Activated CD8-positive, alpha-beta memory T cell treated with anti-CD3 and anti-CD28 coated beads for 1 hour (primary cell): ENCODE results near the gene ERMARD.
A peak's percentile ranks its signal among the peaks of the same experiment; 100 is the strongest.

Source experiments
- DNase-seq, 2 donors: peaks; one replicate each; pipeline ENCODE4 v3.0.0-alpha.2; 2020; ENCODE audit warnings: low read depth in 1 of 2; ENCODE audit errors: extremely low read depth in 1 of 2

ERMARD gene

DNA sequence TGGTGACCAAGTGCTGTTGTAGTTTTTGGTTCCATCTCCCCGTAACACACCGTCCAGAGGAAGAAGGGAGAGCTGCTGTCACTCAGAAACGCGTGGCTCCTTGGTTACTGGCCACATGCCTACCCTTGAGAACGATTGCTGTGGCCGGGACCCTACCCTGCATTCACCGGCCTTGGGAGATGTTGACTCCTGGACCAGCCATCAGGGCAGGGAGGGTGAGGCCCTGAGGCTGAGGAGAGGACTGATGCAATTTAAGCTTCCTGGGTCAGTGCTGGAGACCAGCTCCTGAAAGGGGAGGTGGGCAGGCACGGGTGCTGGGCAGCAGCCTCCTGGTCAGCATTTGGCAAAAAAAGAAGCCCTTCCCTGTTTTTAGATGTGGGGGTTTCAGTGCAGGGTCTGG lies 31.5 kb downstream of the ERMARD start:
- no peak for DNase-seq

DNA sequence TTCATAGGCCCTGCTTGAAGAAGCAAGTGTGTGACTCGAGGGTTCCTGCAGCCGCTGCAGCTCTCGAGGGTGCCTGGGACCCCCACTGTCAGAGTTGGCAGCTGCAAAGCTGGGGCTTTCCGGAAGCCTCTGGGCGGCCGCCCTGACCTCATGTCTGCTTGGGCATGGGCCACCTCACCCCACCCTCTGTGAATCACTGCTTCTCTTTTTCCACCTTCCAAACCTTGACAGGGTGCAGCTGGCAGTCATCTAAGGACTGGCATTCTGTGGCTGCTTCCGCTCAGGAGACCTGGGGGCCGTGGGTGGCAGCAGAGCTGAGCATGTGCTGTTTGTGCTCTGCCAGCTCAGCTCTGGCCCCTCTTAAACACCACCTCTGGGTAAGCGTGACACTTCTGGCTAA lies 32.0 kb downstream of the ERMARD start:
- DNase-seq: no peak

DNA sequence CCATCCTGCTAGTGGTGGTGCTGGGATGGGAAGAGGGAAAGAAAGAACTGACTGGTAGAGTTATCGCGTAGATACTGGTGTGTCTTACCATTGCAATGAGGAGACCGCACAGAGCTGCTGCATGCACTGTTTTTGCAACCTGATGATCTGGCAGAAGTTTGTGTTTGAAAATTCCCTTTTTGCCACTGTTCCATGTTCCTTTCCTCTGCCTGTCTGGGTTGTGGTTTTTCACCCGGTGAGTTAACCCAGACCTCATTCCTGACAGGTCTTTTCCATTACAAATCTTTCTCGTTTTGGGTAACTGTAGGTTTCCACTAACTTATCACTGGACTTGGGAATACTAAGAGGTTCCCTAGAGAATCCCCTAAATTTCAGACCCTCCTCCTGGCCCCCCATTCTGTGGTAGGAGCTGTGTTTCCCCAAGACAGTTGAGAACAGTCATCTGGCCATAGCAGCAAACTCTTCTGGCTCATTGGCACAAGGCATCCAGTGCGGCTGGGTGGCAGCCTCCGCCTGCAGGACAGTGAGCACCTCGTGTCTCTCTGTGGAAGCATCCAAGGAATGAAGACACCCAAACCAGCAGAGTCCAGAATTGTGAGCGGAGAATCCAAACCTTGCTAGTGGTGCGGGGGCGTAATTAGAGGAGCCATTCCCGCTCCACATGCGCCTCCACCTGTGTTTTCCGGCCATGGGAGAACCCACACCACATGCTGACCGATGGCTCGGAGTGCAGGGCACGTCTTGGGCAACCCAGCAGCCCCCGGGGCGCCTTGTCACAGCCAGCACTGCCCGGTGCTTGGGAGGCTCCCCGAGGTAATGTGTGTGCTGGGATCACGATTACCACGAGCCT lies 32.8 kb downstream of the ERMARD start:
- DNase-seq: no peak

DNA sequence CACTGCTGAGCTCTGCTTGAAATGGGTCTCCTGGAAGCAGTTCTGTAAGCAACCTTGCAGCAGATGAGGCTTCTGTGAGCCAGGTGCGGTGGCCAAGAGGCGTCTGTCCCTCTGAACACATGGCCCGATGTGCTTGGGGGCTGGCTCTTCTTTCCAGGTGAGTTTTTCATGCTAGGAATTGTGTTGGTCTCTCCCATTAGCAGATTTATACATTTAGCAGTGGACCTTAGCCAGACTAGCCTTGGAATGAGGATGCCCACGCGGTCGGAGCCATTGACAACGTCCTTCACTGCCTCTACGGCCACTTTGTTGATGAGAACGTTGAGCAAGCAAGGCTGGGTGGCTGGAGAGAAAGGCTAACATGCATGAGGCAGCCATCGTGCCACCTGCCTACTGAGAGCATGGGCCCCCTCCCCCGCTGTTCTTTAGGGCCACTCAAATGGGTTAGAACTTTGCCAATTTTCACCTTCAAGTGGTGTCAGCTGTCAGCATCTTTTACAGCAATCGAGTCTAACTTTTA lies 33.5 kb downstream of the ERMARD start:
- no peak for DNase-seq

DNA sequence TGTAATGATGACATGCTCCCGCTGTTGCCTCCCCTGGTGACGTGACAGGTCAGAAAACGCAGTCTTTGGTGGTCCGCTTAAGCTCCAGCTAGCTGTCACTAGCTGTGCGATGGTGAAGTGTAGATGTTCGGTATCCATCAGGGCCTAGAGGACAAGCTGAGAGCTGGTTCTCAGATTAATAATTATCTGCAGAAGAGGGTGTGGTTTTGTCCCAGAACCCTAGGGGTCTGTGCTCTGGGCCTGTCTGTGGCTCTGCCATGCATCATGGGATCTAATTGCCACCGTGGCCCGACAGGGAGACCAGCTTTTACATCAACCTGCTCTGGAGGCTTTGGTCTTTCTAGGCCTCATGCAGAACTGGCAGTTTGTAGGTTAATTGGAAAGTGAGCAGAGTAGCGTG lies 34.1 kb downstream of the ERMARD start:
- DNase-seq: no peak

DNA sequence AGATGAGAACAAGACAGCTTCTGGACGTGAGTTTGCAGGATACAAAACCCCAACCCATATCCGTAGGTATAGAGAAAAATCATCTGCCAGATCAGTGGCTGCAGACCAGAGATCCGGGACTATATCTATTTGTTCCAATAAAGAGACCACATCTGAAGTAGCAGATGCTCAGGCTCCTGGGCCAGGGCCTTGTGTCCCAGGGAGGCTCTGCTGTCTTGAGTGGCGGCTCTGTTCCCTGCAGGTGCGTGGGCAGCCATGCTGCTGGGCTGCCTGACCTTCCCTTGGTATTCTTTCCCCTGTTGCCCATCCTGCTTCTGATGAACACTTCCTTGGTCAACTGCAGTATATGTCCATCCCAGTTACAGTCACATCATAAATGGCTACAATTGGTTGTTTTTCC lies 34.9 kb downstream of the ERMARD start:
- no peak for DNase-seq

DNA sequence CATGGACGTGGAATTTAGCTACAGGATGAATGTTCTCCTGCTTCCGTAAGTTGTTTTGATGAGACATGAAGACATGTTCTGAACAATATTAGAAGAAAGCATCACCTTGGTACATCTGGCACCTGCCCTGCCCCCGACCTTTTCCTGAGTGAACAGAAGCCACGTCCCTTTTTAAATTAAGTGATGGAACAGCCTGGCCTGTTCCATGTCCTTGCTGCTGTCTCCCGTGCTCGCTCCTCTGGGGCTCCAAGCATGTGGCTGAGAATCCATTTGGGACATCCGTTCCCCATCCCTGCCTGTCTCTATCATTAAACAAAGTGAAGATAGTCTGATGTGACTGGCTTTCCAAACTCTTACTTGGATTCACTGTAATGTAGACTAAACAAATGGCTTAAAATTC lies 36.4 kb downstream of the ERMARD start:
- DNase-seq: no peak

DNA sequence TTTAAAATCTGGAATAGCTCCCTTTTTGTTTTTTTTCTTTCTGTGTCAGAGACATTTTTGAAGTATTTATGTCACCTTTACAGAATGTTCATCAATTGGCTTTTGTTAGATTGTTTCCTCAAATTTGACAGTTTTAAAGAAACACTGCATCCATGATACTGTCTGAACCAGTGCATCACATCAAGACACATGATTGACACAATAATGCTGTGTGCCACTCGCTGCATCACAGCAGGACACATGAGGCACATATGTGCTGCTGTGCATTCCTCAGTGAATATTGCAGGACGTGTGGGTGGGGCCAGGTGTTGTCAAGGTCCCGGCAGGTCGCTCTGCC lies 37.4 kb downstream of the ERMARD start:
- DNase-seq: no peak

DNA sequence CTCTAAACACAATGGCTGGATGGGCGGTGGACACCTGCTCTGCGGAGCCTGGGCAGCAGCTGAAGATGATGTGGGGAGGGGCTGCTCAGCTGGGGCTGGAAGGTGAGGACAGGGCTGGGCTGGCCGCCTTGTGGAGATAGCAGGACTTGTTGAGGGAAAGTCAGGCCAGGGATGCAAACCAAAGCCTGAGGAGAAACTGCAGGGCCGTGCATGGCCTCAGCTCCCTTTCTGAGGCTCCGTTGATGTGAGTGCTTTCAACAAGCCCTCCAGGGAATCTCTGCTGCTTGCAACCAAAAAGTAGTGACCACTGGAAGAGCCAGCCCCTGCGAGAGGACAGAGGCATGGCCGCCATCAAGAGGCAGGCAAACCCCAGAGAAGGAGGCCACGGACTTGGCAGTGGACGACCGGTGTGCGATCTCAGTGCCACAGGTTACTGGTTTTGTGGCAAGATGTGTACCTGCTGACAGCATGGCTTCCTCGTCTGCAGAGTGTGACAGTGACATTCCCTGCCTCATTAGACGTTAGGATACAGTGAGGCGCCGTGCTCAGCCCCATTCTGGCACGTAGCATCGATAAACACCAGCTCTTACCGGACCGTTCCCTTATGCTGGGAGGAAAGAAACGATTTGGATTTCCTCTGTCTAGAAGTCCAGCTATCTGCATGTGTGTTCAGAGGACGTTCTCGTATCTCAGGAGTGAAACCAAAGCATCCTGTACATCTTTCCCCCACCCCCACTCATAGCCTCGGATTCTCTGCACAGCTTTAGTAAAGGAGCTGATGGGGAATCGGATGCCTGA lies 37.9 kb downstream of the ERMARD start:
- no peak for DNase-seq

DNA sequence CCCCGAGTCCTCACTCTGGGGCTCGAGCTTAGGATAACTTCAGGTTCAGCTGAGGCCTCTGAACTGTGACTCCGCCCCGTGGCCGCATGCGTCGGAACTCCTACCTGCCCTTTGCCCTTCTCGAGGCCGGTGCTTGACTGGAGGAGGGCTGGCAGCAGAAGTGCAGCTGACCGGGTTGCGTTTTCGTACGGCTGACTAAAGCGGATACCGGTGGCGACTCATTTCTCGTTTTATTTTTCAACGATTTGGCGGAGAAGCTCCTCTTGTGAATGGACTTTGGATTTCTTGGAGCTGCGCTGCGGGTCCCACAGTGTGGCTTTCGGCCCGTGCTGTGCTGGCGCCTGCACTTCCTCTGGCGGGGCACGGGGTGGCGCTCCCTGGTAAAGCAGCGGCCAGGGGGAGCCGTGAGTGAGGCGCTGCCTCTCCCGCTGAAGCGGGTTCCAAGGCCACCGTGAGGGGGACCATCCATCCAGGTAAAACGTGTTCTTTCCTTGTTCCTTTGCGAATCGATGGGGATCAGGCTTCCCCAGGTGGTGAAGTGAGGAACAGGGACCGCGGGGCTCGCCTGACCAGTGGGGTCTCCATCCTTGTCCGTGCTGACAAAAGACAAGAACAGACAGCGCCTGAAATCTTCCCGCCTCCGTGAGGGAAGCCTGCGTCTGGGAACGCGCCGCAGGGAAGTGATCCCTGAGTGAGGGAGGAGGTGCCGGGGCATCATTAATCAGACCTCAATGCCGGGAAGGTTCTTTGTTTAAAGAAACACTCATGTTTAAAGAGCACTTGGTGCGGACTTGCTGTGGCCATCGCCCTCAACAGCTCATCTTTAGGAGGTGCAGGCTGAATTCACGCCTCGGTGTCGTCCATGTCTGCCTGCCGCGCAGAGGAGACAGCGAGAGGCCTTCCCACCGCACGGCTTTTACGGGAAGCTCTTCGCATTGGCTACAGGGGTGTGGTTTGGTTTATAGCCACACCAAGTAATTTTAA lies 38.8 kb downstream of the ERMARD start:
- DNase-seq: peak; percentile 28 to 62

DNA sequence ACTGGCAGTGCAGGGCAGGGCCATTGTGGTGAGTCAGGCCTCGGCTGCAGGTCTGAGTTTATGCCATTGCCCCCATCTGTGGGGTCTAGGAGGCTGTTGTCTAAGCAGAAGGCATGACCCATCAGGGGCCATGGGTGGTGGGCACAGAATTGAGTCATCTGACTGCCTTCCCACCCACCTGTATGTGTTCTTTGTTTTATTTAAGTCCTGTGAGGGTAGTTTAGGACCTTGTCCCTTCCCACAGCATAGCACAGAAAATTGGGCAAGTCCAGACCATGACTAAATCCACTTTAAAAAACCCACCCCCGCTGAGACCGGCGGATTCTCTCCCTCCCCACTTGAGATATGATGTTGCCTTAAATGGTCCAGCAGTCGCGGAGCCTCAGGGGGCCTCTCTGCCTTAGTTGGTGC lies 40.3 kb downstream of the ERMARD start:
- DNase-seq: no peak

DNA sequence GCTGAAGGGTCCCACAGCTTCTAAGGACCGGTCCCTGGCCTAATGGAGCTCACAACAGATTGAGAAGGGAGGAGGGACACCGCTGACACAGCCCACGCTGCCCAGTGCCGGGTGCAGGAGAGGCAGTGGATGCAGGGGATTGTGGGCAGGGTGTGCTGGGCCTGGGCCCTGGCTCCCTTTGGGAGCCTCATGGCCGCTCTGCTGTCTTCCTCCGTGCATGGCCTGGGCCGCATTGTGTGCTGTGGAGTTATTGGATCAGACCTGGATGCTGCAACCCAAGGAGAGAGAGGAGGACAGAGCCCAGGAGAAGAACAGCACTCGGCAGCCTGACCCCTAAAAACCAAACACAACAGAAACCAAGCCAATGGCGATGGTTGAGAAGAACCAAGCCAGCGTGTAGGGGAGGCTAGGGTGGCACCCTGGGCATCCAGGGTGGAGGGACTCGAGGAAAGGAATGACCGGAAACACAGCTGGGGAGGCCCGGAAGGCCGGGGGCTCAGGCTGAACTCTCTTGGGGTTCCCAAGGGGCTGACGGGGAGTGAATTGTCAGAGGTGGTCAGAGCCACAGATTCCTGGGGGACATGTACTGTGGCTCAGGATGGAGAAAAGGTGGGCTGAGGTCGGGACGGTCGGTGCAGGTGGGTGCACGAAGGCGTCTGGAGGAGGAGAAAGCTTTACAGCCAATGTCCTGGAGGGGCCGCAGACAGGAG lies 41.0 kb downstream of the ERMARD start:
- DNase-seq: no peak

DNA sequence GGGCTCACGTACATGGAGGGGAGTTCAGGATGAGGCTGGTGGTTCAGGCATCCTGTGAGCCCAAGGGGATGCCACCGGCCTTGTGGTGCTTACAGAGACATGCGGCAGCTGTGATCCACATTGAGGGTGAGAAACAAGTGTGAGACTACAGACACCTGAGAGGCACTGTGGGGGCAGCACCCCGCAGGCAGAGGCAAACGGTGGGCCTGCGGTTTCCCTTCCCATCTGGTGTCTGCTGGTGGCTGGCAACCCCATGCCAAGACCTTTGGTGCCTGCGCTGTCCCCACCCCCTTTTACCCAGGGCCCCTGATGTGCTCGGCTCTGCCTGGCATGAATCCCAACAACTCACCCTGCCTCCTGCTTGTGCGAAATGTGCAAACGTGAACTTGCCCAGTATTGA lies 42.0 kb downstream of the ERMARD start:
- DNase-seq: no peak

DNA sequence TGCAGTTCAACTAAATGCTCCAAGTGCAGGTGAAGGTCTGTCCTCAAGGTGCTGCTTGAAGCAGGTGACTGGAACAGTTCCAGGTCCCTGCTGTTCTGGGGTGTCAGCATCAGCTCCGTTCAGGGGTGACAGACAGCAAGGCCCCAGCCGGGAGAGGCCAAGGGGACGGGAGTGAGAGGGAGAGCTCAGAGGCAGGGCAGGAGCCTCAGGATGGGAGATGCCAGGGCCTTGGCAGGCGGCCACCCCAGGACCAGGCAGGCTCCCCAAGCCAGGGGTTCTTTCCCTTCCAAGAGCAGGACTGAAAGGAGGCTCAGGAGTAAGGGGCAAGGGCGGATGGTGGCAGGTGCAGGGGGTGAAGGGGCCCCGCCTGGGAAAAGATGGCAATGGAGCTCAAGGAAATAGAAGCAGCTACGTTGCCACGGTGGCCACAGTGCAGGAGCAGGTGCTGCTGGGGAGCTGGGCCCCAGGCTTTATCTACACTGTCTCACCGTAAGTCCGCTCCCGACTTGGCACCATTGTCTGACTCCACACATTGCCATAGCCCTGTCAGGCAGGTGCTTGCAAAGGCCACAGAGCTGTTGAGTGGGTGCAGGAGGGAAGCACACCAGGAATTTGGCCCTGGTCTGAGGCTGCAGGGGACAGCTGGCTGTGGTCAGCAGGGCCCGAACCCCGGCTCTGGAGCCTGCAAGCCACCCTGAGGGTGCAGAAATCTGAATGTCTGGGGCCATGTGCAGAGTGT lies 43.1 kb downstream of the ERMARD start:
- no peak for DNase-seq

DNA sequence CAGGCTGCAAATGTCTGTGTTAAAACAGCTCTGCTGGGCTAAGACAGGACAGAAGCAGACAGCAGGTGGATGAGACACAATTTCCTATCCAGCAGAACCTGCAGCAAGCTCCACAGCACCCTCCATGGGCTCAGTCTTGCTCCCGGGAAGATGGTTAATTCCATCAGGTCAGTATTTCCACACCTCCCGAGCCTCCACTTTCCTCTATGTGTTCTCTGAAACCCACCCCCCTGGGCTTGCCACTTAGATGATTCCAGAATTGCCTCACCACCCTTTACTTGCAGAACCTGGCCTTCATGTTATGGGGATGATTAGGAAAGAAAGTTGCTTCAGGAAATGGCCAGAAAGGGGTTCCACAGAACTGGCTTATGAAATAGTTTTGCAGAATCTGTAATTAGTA lies 43.8 kb downstream of the ERMARD start:
- DNase-seq: no peak

DNA sequence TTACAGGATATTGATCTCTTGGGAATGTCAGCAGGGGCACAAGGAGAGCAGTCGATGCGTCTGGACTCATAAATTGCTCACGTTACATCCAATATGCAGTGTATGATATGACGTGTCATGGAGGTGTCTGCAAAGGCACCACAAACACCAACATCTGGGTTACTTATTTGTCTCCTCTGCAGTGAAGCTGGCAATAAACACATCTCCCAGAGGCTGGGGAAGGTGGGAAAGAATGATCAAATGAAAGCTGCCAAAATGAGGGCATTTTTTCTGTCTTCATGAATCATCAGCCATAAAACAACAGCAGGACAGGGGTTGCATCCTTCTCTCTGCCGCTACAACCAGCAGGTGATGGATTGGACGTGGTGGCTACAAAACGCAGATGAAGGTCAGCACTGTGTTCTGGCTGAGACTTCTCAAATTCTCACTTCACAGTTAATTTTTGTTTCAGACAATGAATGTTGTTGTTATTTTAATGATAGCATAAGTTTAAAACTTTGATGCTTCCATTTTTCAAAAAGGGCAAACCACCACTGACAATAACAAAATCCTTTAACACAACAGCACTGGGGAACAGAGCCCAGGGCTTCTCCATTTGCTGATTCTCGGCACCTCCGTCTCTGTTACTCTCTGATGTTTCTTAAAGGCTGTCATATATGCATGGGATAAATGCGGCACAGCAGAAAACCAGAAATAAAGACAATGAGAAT lies 47.5 kb downstream of the ERMARD start:
- no peak for DNase-seq

DNA sequence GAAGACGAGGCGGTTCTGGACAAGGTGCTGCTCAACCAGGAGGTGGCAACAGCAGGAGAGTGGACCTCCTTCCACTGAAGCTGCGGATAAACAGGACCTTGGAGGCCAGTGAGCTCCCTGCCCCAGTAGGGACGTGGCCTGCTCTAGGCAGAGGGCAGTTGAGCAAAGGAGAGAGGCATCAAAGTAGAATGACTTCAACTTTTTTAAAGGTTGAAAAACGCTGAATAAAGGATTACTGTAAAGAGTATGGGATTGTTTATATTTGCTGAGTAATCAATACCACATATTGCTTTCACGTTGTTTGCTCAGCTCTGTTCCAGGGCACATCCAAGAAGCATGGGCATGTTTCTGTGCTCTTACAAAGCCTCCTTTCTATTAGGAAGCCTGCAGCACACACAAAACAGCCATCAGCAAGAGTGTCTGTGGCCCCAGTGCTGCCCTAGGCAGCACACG lies 48.1 kb downstream of the ERMARD start:
- DNase-seq: no peak

DNA sequence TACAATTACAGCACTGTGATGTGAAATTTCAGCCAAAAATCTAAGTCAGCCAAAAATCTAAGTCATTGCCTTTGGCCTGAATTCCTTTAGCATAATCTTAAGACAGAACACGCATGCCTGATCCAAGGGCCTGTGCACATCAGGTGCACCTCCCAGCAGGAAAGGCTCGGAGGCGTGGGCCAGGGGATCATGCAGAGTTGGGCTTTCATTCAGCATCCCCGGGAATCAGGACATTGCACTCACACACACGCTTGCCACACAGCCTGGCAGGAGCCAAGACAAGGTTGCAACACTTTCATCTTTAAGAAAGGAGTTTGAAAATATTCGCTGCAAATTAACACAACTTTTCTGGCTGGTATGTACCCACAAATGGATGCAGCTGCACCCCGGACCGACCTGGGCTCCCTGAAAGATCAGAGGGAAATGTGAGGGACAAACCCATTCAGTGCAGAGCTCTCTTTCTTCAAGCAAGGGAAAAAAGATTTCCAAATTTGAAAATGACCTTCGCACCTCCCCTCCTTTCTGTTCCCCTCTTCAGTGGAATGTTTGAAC lies 48.8 kb downstream of the ERMARD start:
- DNase-seq: no peak
